Measurements from ENCODE around the gene TTLL13.
"Not testable (repeated sequence)": the region's sequence is repeated elsewhere in the genome, so short reads cannot be mapped to it uniquely, and the experiment has no call there.

Gene TTLL13

GRCh38 chr15:90280743-90281142 lies 31.4 kb downstream of the TTLL13 start:
- not testable (repeated sequence) for DNase-seq (ENCODE audit: low read depth in 3 of 3, low spot score in 1 of 3)

- DNase-seq (ENCODE audit: low read depth in 3 of 3, low spot score in 1 of 3): not testable (repeated sequence)
These were observed 32.3 kb downstream of the TTLL13 start for GRCh38 chr15:90281637-90282036.

- no peak for DNase-seq (ENCODE audit: low read depth in 3 of 3, low spot score in 1 of 3)
These were observed 37.3 kb downstream of the TTLL13 start for GRCh38 chr15:90286678-90287077.

GRCh38 chr15:90287101-90287500 lies 37.7 kb downstream of the TTLL13 start:
- DNase-seq (ENCODE audit: low read depth in 3 of 3, low spot score in 1 of 3): no peak

- DNase-seq (ENCODE audit: low read depth in 3 of 3, low spot score in 1 of 3): no peak
These were observed 38.6 kb downstream of the TTLL13 start for GRCh38 chr15:90287946-90288345.

GRCh38 chr15:90291679-90292356 lies 42.5 kb downstream of the TTLL13 start:
- no peak for DNase-seq (ENCODE audit: low read depth in 3 of 3, low spot score in 1 of 3)

GRCh38 chr15:90293040-90293810 lies 43.9 kb downstream of the TTLL13 start:
- peak; percentile 22 to 62 (median 38) for DNase-seq (ENCODE audit: low read depth in 3 of 3, low spot score in 1 of 3)

- DNase-seq (ENCODE audit: low read depth in 3 of 3, low spot score in 1 of 3): no peak
These were observed 44.8 kb downstream of the TTLL13 start for GRCh38 chr15:90294159-90294558.

GRCh38 chr15:90294601-90295269 lies 45.4 kb downstream of the TTLL13 start:
- no peak for DNase-seq (ENCODE audit: low read depth in 3 of 3, low spot score in 1 of 3)

- no peak for DNase-seq (ENCODE audit: low read depth in 3 of 3, low spot score in 1 of 3)
These were observed 45.9 kb downstream of the TTLL13 start for GRCh38 chr15:90295270-90295648.

- DNase-seq (ENCODE audit: low read depth in 3 of 3, low spot score in 1 of 3): not testable (repeated sequence)
These were observed 47.0 kb downstream of the TTLL13 start for GRCh38 chr15:90296316-90296884.

- DNase-seq (ENCODE audit: low read depth in 3 of 3, low spot score in 1 of 3): no peak
These were observed 47.7 kb downstream of the TTLL13 start for GRCh38 chr15:90297021-90297420.

- DNase-seq (ENCODE audit: low read depth in 3 of 3, low spot score in 1 of 3): no peak
These were observed 51.2 kb downstream of the TTLL13 start for GRCh38 chr15:90300541-90300940.

GRCh38 chr15:90300988-90301706 lies 51.8 kb downstream of the TTLL13 start:
- peak in 1 of 3 donors; percentile 41 for DNase-seq (ENCODE audit: low read depth in 3 of 3, low spot score in 1 of 3)

GRCh38 chr15:90301707-90302300 lies 52.4 kb downstream of the TTLL13 start:
- DNase-seq (ENCODE audit: low read depth in 3 of 3, low spot score in 1 of 3): no peak

GRCh38 chr15:90305355-90305754 lies 56.0 kb downstream of the TTLL13 start:
- DNase-seq (ENCODE audit: low read depth in 3 of 3, low spot score in 1 of 3): not testable (repeated sequence)

- DNase-seq (ENCODE audit: low read depth in 3 of 3, low spot score in 1 of 3): no peak
These were observed 56.6 kb downstream of the TTLL13 start for GRCh38 chr15:90305932-90306331.

GRCh38 chr15:90306560-90306959 lies 57.2 kb downstream of the TTLL13 start:
- DNase-seq (ENCODE audit: low read depth in 3 of 3, low spot score in 1 of 3): no peak

- DNase-seq (ENCODE audit: low read depth in 3 of 3, low spot score in 1 of 3): no peak
These were observed 58.3 kb downstream of the TTLL13 start for GRCh38 chr15:90307661-90308060.

GRCh38 chr15:90309020-90309419 lies 59.7 kb downstream of the TTLL13 start:
- DNase-seq (ENCODE audit: low read depth in 3 of 3, low spot score in 1 of 3): no peak

All from stimulated activated CD4-positive, alpha-beta T cell treated with anti-CD3 and anti-CD28 coated beads, TNF-alpha, amount 100 ng/mL, for 1 hour (primary cell).